HG03520 (cell line): Measurements from ENCODE around the gene ADD3.
"Not testable (repeated sequence)": the region's sequence is repeated elsewhere in the genome, so short reads cannot be mapped to it uniquely, and the experiment has no call there.

Source experiments
- ATAC-seq: cut with Tn5 transposase; IDR thresholded peaks from one replicate; pipeline ENCODE4 v1.9.1; 2021; ENCODE audit warnings: mild to moderate bottlenecking, moderate library complexity; ENCODE audit not compliant: unreplicated experiment

ADD3 gene

DNA sequence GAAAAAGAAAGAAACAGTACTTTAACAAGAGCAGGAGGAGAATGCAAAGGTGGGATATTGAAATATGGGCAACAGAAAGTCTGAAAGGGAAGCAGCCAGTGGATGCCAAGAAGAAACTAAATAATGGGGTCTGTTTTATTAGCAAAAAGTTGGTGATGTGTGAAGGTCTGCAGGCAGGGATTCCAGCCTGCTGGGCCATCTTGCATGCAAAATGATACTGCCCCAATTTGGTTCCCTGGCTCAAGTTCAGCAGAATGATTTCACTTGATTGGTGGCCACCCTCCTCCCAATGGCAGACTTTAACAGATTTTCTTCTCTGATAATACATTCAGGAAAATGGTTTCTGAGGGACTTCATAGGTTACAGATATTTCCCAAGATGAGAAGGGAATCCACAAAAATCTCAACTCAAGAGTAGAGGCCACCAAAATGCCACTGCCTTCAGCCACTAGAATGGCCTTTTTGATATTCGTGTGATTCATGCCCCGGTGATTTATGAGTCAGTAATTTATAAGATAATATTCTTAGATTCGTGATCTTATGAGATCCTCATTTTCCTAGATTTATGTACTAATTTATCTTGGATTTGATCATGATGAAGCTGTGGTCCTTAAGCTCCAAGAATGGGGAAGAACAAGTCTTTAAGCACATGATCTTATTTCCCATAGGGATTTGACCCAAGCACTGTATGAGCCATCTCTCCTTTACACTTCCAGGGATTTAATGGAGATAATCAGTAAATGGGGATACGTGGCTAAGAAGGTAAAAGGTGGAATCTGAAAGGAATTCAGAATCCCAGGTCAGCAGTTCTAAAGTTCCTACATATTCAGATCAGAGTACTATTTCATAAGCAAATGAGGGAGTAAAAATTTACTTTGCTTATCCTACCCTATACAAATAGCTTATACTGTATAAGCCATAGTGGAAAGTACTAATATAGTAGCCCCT, 32.3 kb upstream of the ADD3 start:
- no peak for ATAC-seq

DNA sequence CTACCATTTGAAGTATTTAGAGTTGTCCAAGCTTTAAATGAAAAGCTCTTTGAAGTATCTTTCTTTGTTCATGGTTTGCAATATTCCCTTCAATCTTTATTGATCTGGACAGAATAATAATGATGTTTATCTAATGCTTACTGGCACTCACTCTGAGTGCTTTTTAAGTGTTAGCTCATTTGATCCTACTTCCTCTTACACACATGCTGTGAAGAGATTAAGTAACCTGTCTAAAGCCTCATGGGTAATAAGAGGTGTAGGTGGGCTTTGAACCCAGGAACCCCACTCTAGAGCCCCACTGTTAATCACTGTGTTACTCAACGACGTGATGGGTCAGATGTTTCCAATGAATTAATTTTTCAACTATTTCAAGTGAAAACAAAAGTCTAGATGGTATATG, 31.1 kb upstream of the ADD3 start:
- no peak for ATAC-seq

DNA sequence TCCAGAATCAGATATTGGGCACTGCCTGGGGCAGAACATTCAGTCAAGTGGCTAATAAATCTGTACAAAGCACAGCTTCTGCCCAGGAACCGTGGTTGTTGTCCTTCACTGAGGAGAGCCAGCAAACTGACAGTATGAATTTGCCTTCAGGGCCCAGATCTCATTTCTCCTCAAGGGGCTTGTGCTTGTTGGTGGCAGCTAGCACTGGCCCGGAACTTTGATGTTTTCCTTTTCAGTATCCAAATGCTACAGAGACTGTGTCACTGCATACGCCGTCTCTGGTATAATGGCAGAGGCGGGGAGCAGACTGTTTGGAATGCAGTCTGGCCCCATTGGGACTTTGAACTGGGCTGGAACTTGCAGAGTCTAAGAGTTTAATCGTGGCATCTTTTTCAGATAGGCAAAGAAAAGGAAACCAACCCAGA, 30.4 kb upstream of the ADD3 start:
- no peak for ATAC-seq

DNA sequence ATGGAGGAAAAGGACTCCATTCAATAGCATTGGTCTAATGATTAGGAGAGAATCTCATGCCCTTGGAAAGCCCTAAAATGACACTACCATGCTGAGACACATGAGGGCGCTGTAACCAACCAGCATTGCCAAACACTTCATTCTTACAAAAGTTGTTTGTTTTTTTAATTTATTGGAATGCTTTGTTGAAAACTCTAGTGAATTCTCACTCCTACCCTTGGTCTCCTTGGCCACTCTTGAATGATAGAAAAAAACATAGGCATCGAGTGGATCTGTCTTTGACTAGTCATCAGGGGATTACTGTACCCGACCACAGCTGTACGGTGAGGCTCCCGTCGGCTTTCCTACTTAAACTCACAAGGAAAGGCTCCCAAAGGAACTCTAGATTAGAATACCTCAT, 29.3 kb upstream of the ADD3 start:
- no peak for ATAC-seq

DNA sequence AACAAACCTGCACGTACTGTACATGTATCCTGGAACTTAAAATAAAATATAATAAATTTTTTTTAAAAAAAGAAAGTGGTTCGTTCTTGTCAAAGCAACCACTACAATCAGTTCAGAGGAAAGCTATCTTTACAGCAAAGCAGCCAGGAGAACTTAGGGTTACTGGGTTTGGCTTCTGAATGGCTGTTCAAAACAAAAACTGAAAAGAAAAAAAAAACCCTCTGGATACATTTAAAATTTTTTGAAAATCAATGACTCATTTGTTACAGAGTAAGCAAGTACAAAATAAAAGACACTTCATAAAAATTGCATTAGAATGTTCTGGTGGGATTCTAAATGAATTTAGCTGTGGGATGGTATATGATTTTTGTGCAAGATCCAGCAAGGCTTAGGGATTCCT, 28.6 kb upstream of the ADD3 start:
- ATAC-seq, result no peak

DNA sequence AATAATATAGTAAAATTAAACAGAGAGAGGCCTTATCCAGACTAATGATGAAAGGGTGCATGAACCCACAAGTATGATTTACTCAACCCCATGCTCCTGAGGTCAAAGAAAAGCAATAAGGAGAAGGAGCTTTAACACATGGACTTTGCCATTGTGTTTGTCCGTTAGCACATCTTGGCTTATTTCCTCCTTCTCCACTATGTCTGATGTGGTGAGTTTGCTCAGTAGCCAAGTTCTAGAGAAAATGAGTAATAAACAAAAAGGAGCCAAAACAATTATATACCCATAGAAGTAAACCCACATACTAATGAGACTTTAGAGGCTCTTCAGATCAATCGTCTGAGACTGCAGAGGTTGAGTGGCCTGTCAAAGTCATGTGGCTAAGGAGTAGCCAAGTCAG, 26.1 kb upstream of the ADD3 start:
- no peak for ATAC-seq

DNA sequence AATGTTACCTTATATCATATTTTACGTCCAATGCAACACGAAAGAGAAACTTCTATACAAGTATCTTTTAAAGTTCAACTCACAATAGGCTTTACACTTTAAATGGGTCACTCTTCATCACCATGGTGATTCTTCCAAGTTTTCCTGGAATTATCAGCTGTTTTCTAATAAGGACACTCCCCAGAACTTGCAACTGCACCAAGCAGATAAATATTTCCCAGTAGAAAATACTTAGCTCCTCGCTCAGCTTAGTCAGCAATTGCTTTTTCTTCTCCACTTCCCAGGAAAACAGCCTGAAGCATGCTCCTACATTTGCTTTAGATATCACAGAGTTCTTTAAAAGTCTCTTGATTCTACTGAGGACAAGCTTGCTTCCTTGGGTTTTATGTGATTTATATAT, 25.7 kb upstream of the ADD3 start:
- no peak for ATAC-seq

DNA sequence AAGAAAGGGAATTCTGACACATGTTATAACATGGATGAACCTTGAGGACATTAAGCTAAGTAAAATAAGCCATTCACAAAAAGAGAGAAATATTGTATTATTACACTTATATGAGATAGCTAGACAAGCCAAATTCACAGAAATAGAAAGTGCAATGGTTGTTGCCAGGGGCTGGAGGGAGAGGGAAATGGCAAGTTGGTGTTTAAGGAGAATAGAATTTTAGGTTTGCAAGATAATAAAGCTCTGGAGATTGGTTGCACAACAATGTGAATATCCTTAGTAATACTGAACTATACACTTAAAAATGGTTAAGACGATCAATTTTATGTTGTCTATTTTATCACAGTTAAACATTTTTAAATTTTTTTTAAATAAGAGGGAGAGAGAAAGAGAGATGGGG, 25.0 kb upstream of the ADD3 start:
- ATAC-seq, result no peak

DNA sequence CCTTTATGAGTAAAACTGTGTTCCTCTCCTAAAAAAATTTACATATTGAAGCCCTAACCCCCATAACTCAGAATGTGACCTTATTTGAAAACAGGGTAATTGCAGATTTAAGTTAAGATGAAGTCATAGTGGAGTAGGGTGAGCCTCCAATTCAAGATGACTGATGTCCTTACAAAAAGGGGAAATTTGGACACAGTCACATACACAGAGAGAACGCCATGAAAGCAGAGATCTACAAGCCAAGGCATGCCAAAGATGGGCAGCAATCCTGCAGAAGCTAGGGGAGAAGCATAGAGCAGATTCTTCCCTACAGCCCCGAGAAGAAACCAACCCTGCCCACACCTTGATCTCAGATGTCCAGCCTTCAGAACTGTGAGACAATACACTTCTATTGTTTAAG, 23.8 kb upstream of the ADD3 start:
- ATAC-seq, result no peak

DNA sequence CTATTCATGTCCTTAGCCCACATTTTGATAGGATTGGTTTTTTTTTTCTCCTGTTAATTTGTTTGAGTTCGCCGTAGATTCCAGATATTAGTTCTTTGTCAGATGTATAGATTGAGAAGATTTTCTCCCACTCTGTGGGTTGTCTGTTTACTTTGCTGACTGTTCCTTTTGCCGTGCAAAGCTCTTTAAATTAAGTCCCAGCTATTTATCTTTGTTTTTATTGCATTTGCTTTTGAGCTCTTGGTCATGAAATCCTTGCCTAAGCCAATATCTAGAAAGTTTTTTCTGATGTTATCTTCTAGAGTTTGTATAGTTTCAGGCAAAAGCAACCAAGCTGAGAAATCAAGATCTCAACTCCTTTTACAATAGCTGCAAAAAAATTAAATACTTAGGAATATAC, 22.0 kb upstream of the ADD3 start:
- ATAC-seq, result not testable (repeated sequence)

DNA sequence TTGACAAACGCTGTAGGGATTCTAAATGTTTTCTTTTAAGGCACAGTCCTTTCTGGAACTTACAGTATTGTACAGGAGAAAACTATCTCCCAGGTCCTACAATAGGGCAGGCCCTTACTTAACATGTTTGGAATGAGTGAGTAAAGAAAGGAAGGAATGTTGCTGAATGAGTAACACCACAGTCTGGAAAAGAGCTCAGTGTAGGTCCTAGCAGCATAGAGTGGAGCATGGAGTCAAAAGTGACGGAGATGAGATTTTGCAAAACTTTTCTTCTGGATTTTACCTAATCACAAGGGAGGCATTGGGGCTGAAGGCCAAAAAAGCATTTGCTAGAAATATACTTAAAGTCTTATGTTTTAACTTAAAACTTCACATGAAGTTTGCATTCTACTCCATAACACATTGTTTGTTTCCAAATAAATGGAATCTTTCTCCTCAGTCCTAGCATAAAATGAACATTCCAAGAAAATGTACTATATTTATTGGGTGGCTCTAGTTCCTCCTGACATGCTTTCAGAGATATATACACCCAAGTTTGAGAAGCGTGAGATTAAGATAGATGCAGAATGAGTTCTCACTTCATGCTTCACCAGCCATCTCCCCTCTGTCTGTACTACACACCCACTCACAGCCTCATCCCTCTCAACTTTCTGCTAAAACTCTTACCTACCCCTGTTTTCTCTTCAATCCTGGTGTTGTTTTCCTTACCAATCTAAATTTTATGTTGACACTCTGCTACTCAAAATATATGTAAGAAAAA, 20.2 kb upstream of the ADD3 start:
- no peak for ATAC-seq

DNA sequence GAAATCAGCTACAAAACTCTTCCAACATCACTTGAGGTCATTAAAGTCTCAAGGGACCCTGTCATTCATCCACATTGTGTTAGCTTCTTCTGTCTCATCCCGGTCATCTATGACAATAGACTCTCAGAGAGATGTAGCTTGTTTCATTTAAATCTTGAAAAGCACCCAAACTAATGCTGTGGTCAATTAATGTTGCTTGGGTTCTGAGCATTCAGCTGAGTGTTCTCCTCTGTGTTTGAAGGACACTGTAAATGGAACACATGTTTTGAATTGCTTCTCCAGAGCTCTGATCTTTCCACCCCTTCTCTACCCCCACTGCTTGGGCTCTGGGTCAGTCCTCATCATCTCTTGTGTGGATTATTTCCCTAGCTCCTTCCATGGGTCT, 19.6 kb upstream of the ADD3 start:
- no peak for ATAC-seq

DNA sequence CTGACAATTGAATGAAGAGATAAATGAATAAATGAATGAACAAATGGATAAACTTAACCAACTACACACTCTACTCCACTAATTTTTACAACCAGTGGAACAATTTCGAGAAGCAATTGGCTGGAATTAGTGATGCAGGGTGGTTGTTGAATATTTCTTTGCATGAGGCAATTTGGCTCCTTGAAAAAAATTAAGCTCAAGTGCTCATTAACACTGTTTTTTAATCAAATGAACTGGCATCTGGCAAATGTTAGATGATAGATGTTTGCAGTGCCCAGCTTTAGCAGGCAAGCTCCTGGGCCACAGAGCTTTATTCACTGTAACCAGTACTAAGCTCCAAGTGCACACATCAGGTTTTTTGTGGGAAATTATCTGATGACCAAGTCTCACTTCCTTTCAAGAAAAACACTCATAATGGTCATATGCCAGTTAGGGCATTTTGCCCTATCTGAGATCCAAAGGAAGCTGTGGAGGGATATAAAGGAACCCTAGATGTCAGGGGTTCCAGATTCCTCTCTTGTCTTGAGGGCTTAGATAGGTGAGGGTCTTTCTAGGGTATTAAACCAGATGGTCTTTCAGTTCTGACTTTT, 16.4 kb upstream of the ADD3 start:
- no peak for ATAC-seq

DNA sequence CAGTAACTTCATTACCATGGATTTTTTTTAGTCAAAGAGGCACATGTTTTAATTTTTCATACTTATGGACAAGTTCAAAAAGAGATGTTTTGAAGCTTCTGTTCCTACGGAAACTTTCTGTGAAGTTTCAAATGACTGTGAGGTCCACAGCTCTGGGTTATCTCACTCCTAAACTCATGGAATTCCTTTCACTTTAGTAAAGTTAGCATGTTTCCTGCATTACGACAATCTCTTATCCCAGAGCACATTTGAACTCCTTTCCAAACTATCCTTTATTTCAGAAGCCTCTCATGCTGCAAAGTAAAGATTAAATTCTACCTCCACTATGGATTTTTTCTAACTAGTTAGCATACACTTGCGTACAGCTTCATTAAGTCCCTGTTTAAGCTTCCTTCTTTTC, 15.3 kb upstream of the ADD3 start:
- ATAC-seq, result no peak

DNA sequence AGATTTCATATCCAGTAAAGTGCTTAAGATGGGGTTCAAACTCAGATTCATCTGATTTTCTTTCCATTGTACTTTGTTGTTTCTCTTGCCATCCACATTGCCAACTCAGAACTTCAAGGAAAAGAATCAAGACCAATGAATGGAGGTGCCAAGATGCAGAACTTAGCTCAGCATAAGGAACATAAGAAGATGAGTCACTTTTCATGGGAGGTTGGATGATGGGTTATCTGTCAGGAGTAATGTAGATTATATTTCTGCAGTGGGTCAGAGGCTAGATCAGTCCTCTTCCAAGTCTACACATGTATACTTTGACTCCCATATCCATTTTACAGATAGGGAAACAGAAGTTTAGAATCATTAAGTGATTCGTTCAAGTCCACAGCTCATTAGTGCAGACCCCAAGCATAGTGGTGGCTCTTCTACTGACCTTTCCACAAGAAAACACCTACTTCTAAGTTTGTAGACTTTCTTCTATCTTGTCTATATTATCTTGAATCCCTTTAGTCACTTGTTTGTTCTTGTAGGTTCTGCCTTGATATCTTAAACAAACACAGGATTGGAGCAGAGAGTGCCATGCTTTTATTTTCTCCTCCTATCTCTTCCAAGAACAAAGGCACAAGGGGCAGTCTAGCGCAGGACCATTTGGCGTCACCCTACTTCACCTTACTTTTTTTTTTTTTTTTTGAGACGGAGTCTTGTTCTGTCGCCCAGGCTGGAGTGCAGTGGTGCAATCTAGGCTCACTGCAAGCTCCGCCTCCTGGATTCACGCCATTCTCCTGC, 14.0 kb upstream of the ADD3 start:
- ATAC-seq, result no peak

DNA sequence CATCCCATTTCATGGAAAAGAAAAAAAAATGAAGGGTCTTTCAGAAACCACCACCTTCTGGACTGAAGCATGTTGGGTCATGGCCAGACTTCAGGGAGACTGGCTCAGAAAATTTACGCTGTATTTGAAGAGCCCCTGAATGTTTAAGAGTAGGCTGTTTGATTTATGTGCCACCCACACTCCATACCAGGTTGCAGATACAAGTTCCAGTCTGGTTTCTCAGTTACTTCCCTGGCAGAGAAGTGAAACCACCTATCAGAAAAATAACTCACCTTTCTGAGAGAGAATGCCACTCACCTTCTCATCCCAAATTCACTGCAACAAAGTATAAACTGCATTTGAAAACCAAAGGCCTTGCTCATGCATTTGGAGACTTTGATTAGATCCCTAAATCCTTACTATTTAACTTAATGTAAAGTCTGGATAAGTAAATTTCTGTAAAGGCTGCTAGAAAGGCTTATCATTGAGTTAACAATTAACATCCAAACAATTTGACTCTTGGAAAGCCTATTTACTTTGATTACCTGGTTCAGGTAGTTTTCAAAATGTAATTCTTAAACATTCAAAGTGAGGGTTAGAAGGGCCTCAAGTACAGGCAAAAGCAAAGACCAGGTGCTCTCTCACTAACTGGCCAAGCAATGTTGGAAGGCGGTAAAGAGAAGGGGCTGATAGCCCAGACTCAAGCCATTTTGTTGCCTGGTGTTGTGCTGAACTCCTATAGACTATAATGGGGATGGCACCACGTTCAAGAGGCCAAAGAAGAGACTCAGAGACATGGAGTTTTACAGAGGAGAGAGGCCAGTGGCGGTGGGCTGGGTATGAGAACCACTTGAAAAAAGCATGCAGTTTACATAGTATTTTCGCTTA, 12.8 kb upstream of the ADD3 start:
- no peak for ATAC-seq

DNA sequence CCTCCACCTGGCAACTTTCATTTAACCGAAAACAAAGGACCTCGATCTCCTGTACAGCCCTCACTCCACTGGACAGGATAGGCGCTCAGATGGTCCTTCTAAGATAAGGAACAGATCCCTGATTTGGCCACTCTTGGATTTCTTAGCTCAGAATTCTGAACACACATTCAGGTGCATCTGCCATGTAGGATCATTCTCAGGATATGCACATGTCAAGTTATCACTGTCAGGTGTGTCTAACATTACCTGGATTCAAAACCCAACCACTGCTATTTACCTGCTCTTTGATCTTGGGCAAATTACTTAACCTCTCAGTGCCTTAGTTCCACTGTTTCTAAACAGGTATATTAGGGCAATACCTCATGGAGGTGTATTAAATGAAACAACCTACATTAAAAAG, 12.2 kb upstream of the ADD3 start:
- ATAC-seq, result no peak

DNA sequence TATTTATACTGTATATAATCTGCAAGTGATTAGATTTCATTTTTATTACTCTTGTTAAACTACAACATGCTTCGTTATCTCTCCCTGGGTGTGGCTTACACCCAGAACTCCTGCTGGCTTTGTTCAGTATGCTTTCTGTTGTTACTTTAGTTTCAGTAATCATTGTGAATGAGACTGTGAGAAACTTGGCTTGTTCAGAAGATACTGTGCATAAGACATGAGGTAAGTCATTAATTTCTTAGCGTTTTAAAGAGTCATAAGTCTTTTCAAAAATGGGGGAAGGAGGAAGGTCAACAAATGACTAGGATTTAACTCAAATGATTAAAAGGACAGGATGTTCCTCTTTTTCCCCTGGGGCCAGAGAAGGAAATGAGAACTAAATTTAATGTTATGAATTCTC, 11.6 kb upstream of the ADD3 start:
- peak; percentile 71 for ATAC-seq

DNA sequence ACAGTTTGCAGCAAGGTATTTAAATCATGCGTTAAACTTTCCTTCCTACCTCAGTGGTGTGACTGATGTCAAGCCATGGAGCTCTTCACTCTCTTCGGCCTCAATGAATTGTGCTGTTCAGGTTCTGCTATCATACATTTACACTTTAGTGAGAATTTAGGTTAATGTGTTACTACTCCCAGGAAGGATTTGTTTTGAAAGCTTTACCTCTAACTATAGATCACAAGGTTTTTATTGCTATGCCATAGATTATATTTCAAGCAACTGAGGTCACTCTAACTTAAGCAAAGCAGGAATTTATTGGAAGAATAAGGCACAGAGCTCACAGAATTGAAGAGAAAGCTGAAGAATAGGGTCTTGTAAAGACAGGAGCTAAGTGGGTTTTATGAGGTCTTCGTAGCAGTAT, 11.0 kb upstream of the ADD3 start:
- ATAC-seq, result peak; percentile 10

DNA sequence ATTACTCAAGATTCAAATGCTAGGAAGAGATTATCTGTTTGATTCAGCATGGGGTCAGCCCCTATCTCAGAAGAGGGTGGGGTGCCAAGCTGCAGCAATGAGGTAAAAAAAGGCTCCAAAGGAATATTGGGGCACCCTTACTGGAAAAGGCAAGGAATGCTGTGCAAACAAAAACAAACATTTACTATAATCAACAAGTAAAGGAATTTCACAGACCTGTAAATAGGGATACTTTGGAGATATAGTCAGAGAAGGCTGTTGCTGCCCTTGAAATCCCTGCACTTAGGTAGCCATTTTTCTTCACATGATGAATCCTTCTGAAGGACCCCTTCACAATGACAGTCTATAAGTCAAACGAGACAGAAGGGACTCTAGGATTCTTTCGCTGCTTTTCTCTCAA, 10.6 kb upstream of the ADD3 start:
- ATAC-seq, result no peak
